EH (cell line): ENCODE data around the gene MTMR3.

ENCODE experiments used
- DNase-seq: peaks from one replicate; pipeline ENCODE4 v3.0.0-alpha.2; 2015; ENCODE audit warnings: low read depth

The MTMR3 gene

GRCh38 chr22:29870574-29870973 is 12.4 kb upstream of the MTMR3 start:
- peak; percentile 32 for DNase-seq

- DNase-seq: no peak
These were observed 11.3 kb upstream of the MTMR3 start for GRCh38 chr22:29871684-29872083.

GRCh38 chr22:29872144-29872893 is 10.7 kb upstream of the MTMR3 start:
- DNase-seq: no peak

- no peak for DNase-seq
These were observed 10.0 kb upstream of the MTMR3 start for GRCh38 chr22:29872989-29873388.

- DNase-seq: peak; percentile 12
These were observed 9.0 kb upstream of the MTMR3 start for GRCh38 chr22:29873943-29874342.

DNA sequence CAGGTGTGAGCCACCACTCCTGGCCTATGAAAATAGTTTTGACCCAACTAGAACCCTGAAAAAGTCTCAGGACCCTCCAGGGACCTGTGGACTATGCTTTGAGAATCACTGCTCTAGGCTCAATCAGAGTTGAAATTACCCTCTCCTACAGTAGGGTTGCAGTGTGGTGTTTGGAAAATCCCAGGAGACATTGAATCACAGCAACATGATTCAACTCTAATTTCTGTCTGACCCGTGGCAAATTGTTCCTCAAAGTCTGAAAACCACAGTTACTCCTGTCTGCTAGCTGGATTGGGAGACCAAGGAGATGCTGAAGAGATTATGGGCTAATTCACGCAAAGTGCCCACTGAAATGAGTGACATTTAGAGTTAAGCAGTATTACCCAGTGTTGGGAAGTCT is 5.4 kb upstream of the MTMR3 start:
- DNase-seq: peak; percentile 38

- DNase-seq: peak; percentile 9
These were observed 3.2 kb upstream of the MTMR3 start for GRCh38 chr22:29879753-29880152.

- no peak for DNase-seq
These were observed 294 bp upstream of the MTMR3 start for GRCh38 chr22:29882716-29883044.

DNA sequence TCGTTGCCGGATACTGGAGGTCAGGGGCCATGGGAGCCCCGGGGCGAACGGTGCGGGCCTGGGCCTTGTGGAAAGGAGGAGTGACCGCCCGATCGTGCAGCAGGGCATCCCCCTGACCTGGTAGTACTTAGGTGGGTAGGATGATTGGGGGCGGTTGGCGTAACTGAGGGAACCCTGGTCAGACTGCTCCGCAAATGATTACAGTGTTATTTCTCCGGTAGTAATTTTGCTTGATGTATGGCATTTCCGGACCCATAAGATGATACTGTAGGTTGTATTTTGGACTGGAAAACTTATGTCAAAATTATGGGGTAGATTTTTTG is 762 bp downstream of the MTMR3 start:
- no peak for DNase-seq

GRCh38 chr22:29885610-29886009 is 2.6 kb downstream of the MTMR3 start:
- DNase-seq: no peak

- no peak for DNase-seq
These were observed 3.6 kb downstream of the MTMR3 start for GRCh38 chr22:29886596-29886995.

- no peak for DNase-seq
These were observed 4.4 kb downstream of the MTMR3 start for GRCh38 chr22:29887358-29887757.

DNA sequence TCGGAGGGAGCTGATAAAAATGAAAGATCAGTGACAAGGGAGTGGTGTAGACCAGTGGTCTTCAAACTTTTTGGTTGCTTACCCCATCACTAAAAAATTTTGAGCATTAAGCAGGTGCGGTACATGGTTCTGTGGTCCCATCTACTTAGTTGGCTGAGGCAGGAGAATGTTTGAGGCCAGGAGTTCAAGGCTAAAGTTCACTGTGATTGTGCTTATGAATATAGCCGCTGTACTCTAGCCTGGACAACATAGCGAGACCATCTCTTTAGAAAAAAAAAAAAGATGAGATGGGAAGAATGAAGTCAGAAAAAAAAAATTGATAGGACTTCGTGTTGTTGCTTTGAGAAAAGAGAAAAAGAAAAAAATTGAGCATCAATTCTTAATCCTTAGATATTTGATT is 7.8 kb downstream of the MTMR3 start:
- no peak for DNase-seq

DNA sequence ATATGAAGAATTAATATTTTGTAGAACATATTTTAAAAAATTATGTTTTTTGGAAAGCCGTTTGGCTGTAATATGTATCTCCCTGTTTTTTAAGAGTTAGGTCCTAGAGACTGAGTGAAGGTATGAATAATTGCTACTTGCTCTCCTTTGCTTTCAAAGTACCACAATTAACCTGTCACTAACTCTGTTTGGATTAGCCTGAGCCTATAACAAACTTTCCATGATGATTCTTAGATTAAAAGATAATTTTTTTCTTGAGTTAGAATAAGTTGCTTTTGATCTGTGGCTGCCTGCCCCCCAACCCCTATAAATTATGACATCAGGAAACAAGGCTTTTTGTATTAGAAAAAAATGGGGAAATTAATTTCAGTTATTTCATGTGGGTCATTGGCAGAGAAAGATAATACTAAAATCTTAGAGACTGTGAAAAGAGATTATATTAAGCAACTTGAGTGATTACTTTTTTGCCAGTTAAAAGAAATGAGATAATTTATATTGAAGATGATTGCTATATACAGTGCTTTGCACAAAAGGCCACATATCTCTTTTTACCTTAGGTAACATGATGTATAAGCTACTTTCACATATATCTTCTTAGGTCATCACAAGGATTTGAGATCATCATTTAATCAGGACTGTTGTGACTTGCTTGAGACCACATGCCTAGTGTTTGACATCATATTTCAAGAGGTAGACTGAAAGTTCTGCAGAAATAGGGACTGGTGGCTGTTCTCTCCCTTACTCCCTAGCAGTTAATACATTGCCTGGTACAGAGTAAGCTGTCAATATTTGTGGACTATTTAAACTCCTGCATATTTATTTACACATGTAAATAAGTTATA is 9.6 kb downstream of the MTMR3 start:
- no peak for DNase-seq

DNA sequence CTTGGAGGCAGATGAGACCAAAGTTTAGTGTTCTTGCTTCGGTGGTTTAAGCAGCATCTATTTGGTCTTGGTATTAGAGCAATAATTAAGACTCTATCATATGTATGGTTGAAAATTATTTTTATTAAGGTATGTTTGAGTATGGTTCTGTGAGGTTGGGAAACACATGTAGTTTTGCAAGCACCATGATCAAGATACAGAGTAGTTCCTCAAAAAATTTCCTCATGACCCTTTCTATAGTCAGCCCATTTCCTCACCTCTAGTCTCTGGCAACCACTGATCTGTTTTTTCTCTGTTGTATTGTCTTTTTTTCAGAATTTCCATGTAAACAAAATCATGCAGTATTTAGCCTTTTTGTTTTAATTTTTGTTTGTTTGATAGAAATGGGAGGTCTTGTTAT is 18.4 kb downstream of the MTMR3 start:
- DNase-seq: no peak

GRCh38 chr22:29903371-29903770 is 20.4 kb downstream of the MTMR3 start:
- no peak for DNase-seq

GRCh38 chr22:29904020-29904419 is 21.0 kb downstream of the MTMR3 start:
- DNase-seq: no peak

DNA sequence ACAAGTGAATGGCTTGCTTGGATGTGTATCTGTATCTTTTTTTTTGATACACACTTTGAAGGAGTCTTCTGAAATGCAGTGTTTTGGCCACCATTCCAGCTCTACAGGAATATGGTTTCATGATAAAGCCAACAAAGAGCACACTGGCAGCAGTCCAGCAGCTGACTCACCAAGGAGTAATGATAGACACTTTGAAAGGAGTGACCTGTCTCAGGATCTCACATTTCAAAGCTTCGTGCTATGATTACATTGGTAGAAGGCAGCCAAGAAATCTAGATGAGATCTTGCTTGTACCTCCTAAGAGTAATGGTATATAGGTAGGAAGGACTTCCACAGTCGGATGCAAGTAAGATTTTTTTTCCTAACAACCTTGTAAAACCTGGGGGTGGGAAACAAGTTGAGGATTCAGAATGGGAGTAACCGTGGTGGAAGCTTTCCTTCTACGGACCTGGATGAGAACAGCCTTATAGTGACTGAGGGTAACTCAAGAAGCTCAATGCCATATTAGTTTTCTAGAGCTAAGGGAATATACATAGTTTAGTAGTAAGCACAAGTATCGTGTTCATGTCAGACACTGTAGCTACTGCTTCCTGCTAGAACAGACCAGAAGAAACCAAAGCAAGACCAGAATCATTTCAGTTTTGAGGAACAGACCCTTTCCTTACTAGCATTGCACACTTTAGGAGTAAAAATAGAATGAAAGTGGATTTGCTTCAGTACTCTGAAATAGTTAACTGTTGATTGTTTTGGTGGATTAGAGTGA is 25.0 kb downstream of the MTMR3 start:
- DNase-seq: peak; percentile 96

GRCh38 chr22:29912141-29912540 is 29.2 kb downstream of the MTMR3 start:
- DNase-seq: no peak

GRCh38 chr22:29912605-29913398 is 29.8 kb downstream of the MTMR3 start:
- peak; percentile 85 for DNase-seq

- peak; percentile 90 for DNase-seq
These were observed 31.2 kb downstream of the MTMR3 start for GRCh38 chr22:29914165-29914564.

DNA sequence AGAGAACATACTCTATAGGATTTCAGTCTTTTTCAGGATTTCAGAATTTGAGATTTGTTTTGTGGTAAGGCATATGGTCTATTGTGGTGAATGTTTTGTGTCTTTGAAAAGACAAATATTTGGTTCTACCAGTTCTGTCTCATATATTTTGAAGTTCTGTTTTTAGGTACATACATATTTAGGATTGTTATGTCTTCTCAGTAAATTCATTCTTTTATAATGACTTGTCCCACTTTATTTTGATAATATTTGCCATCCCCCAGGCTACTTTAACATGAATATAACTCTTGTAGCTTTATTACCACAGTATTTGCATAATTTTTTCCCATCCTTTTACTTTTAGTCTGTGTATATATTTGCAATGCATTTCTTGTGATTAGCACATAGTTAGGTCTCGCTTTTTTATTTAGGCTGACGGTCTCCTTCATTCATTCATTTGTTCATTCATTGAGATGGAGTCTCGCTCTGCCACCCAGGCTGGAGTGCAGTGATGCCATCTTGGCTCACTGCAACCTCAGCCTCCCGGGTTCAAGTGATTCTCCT is 32.1 kb downstream of the MTMR3 start:
- DNase-seq: peak; percentile 40
